Ascending aorta (tissue), 2 donors: ENCODE results near the gene CNDP1. TPM values are rescaled to one million over a fixed set of nuclear protein-coding genes. Genes with fewer than 3 reads are reported as not detected.
"Not testable (repeated sequence)": the region's sequence is repeated elsewhere in the genome, so short reads cannot be mapped to it uniquely, and the experiment has no call there.

Experiments used
- DNase-seq, 2 donors: peaks; one replicate each; pipeline ENCODE4 v3.0.0-alpha.2; 2019; ENCODE audit warnings: low spot score in 2 of 2
- H3K27ac ChIP-seq, 2 donors: fragments of 200-600 bp; sonication (generic); one replicate each; pipeline ENCODE4 v1.5.1; 2016 to 2017; ENCODE audit warnings: mild to moderate bottlenecking in 1 of 2
- H3K27me3 ChIP-seq: fragments of 200-600 bp; sonication (generic); one replicate; pipeline ENCODE4 v1.5.1; 2017
- H3K36me3 ChIP-seq, 2 donors: fragments of 200-600 bp; sonication (generic); one replicate each; pipeline ENCODE4 v1.5.1; 2016
- H3K4me1 ChIP-seq, 2 donors: fragments of 200-600 bp; sonication (generic); one replicate each; pipeline ENCODE4 v1.5.1; 2016 to 2017; ENCODE audit warnings: mild to moderate bottlenecking in 1 of 2
- H3K4me3 ChIP-seq, 2 donors: fragments of 200-600 bp; sonication (generic); one replicate each; pipeline ENCODE4 v1.5.1; 2016 to 2017; ENCODE audit warnings: mild to moderate bottlenecking in 1 of 2
- H3K9me3 ChIP-seq, 2 donors: fragments of 200-600 bp; sonication (generic); one replicate each; pipeline ENCODE4 v1.5.1; 2016
- CTCF ChIP-seq, 3 experiments: fragments of 200-600 bp in 2 of 3; fragments of 450-650 bp in 1 of 3; sonication (generic) in 2 of 3; IDR thresholded peaks; one replicate each; pipeline ENCODE4 v1.5.1; 2016 to 2019; ENCODE audit warnings: antibody characterized with exemption in 3 of 3, mild to moderate bottlenecking in 1 of 3, moderate library complexity in 1 of 3
- intact Hi-C: fragments of 100-400 bp; cut with DNase I; formaldehyde crosslinking; loops from one replicate; pipeline ENCODE4 v1.15.1; 2023
- total RNA-seq: library from RNA; depleted of rRNA; stranded (reverse); fragments of >200 nt; gene quantifications from one replicate; pipeline ENCODE4 v1.1.0, GENCODE V29; 2016

Gene CNDP1
- total RNA-seq, 1 donor from 2014 or later: not detected

- H3K4me1 ChIP-seq: no peaks in the 10 kb centered on the region
- H3K9me3 ChIP-seq: no peaks in the 10 kb centered on the region
- H3K4me3 ChIP-seq: no peak overlapping the region
- no peak for DNase-seq
- H3K27ac ChIP-seq: no peak overlapping the region
- H3K36me3 ChIP-seq: no peaks in the 10 kb centered on the region
- intact Hi-C loops: no loop called here
- no peak for TF ChIP-seq CTCF (IDR thresholded peaks at IDR 0.05)
- H3K27me3 ChIP-seq: no peaks in the 10 kb centered on the region
Measured at GRCh38 chr18:74562775-74563174, 28.5 kb downstream of the CNDP1 start.

GRCh38 chr18:74563999-74564398 lies 29.7 kb downstream of the CNDP1 start:
- no peaks in the 10 kb centered on the region for H3K36me3 ChIP-seq
- no peak overlapping the region for H3K27ac ChIP-seq
- H3K9me3 ChIP-seq: no peaks in the 10 kb centered on the region
- H3K4me3 ChIP-seq: no peak overlapping the region
- H3K4me1 ChIP-seq: no peaks in the 10 kb centered on the region
- no peak for TF ChIP-seq CTCF (IDR thresholded peaks at IDR 0.05)
- DNase-seq: no peak
- intact Hi-C loops: no loop called here
- no peaks in the 10 kb centered on the region for H3K27me3 ChIP-seq

GRCh38 chr18:74565164-74565563 lies 30.9 kb downstream of the CNDP1 start:
- DNase-seq, H3K4me1 ChIP-seq, H3K4me3 ChIP-seq, intact Hi-C loops, H3K36me3 ChIP-seq, H3K27ac ChIP-seq, H3K9me3 ChIP-seq, H3K27me3 ChIP-seq: not testable (repeated sequence)

GRCh38 chr18:74565993-74566392 lies 31.7 kb downstream of the CNDP1 start:
- H3K4me3 ChIP-seq, intact Hi-C loops, H3K4me1 ChIP-seq, DNase-seq, H3K27me3 ChIP-seq, H3K9me3 ChIP-seq, H3K27ac ChIP-seq, H3K36me3 ChIP-seq: not testable (repeated sequence)

GRCh38 chr18:74567822-74568221 lies 33.5 kb downstream of the CNDP1 start:
- no peaks in the 10 kb centered on the region for H3K27me3 ChIP-seq
- TF ChIP-seq CTCF (IDR thresholded peaks at IDR 0.05): no peak

GRCh38 chr18:74569401-74569800 lies 35.1 kb downstream of the CNDP1 start:
- Histone ChIP-seq H3K9me3 (no peaks in the 10 kb centered on the region), H3K36me3 (no peaks in the 10 kb centered on the region), H3K27me3 (no peaks in the 10 kb centered on the region), H3K4me3 (no peak overlapping the region), H3K4me1 (no peaks in the 10 kb centered on the region), H3K27ac (no peak overlapping the region)
- no peak for DNase-seq
- no peak for TF ChIP-seq CTCF (IDR thresholded peaks at IDR 0.05)
- intact Hi-C loops: no loop called here

More at GRCh38 chr18:74567822-74568221, 33.5 kb downstream of the CNDP1 start:
- intact Hi-C loops: no loop called here
- Histone ChIP-seq H3K4me3 (no peak overlapping the region), H3K27ac (no peak overlapping the region), H3K36me3 (no peaks in the 10 kb centered on the region), H3K4me1 (no peaks in the 10 kb centered on the region), H3K9me3 (no peaks in the 10 kb centered on the region)
- no peak for DNase-seq

- no peak for TF ChIP-seq CTCF (IDR thresholded peaks at IDR 0.05)
- intact Hi-C loops: no loop called here
- no peaks in the 10 kb centered on the region for H3K4me1 ChIP-seq
Measured at GRCh38 chr18:74570266-74570665, 36.0 kb downstream of the CNDP1 start.

More at GRCh38 chr18:74570266-74570665, 36.0 kb downstream of the CNDP1 start:
- Histone ChIP-seq H3K4me3 (no peak overlapping the region), H3K27me3 (no peaks in the 10 kb centered on the region), H3K9me3 (no peaks in the 10 kb centered on the region), H3K36me3 (no peaks in the 10 kb centered on the region), H3K27ac (no peak overlapping the region)
- DNase-seq: no peak
